GM12864 (cell line): ENCODE measurements around the gene BET1L.

Experiments
- DNase-seq: peaks from one replicate; pipeline ENCODE4 v3.0.0-alpha.2; 2011; ENCODE audit warnings: low read depth
- H3K4me3 ChIP-seq: 2 replicates; pipeline ENCODE4 v1.5.1; 2011; ENCODE audit warnings: mild to moderate bottlenecking, low read depth, low read length, control low read depth
- TF ChIP-seq, protein P1 (sequence below): IDR thresholded peaks from 2 replicates; pipeline ENCODE4 v1.5.1; 2011; ENCODE audit warnings: low read depth, mild to moderate bottlenecking, moderate library complexity, low read length, control low read depth, inconsistent platforms; ENCODE audit errors: missing control alignments

BET1L gene

DNA sequence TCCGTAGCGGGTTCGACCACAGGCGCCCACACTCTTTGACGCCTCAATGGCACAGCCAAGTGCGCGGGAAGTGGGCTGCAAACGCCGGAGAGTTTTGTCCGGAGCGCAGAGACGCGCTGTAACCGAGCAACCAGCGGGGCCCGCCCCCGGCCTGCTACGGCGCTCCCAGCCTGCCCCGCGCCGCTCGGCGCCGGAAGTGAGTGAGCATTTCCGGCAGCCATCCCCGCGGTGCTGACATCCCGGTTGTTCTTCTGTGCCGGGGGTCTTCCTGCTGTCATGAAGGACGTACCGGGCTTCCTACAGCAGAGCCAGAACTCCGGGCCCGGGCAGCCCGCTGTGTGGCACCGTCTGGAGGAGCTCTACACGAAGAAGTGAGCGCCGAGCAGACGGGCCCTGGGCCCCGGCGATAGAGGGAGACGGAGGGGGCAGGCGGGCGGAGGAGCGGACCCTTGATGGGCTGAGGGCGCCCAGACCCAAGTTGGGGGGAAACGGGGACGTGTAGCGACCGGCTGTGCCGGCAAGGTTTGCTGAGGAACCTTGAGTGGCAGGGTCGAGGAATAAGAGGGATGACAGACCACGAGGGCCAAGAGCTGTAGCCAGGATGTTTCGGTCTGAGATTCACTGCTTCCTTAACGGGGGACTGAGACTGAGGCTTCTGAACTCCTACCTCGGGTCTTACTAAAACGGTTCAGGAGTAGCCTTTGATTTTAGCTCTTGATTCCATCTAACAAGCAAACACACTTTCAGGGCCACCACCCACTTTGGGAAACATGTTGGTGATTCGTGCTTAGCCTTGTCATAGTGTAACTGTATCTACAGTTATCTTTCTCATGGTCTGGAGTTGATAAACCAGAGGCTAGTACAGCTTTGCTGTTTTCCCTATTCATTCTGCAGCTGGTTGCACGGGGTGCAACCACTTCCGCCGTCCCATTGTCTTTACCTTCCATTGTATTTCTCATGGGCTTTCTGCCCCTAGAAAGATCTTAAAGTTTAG lies 29.9 kb upstream of the BET1L start, which contains the start of gene PSMD13:
PSMD13 (plus strand) TSS at position 203 of the 994 bp plus-strand sequence; CDS start at position 277, 74 bp downstream.
- TF ChIP-seq, protein P1, sequence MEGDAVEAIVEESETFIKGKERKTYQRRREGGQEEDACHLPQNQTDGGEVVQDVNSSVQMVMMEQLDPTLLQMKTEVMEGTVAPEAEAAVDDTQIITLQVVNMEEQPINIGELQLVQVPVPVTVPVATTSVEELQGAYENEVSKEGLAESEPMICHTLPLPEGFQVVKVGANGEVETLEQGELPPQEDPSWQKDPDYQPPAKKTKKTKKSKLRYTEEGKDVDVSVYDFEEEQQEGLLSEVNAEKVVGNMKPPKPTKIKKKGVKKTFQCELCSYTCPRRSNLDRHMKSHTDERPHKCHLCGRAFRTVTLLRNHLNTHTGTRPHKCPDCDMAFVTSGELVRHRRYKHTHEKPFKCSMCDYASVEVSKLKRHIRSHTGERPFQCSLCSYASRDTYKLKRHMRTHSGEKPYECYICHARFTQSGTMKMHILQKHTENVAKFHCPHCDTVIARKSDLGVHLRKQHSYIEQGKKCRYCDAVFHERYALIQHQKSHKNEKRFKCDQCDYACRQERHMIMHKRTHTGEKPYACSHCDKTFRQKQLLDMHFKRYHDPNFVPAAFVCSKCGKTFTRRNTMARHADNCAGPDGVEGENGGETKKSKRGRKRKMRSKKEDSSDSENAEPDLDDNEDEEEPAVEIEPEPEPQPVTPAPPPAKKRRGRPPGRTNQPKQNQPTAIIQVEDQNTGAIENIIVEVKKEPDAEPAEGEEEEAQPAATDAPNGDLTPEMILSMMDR, result no peak
- peak within 1 kb of the TSS; percentile 92 for H3K4me3 ChIP-seq
- DNase-seq, result peak; percentile 52

DNA sequence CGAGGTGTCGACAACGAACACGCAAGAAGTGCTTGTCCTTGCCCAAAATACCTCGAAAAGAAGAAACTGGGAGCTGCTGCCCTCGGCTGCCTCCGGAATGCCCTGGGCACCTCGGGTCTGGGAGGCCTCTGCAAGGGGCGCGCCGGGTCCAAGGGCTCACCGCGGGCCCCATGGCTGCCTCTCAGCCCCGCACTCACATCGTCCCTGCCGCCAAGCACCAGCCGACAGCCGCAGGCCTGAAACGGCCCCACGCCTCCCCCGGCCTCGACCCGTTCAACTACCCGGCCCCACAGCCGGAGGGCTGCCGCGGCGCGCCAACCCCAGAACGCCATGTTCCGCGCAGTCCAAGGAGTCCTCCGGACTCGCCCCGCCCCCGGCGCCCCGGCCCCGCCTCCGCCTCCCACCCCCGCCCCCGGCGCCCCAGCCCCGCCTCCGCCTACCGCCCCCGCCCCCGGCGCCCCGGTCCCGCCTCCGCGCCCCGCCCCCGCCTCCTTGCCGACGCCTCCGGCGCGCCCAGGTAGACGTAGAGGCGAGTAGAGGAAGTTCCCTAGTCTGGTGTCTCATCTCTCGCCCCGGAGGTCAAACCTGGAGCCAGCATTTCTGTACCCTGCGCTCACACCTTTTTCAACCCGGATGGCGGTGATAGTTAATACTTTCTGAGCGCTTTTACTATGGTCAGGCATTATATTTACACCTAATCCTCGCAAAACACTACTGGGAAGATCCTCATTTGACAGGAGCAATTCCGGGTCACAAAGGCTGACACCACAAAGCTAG lies 29.0 kb upstream of the BET1L start, which contains the start of gene SIRT3:
SIRT3 (minus strand) TSS at position 346 of the 777 bp plus-strand sequence; CDS start at position 332, 14 bp downstream.
- peak within 1 kb of the TSS; percentile 92 for H3K4me3 ChIP-seq
- no peak for DNase-seq
- TF ChIP-seq, protein P1, result no peak

DNA sequence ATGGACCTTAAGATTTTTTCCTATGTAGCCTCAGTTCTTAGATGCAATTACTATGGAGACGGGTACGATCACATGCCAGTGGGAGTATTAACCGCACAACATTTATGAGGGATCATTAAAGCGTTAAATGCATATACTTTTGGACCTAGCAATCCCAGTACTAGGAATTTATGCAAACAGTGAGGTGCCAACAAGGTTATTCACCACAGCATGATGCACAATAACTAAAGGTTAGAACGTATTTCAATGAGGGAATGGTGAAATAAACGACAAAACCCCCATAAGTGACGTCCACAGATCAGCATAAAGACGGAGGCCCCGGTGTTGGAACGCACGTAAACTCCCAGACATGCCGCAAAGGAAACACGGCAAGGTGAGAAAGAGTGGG lies 28.4 kb upstream of the BET1L start:
- no peak for DNase-seq
- TF ChIP-seq, protein P1, result no peak
- peak overlapping the region; percentile 85 for H3K4me3 ChIP-seq

DNA sequence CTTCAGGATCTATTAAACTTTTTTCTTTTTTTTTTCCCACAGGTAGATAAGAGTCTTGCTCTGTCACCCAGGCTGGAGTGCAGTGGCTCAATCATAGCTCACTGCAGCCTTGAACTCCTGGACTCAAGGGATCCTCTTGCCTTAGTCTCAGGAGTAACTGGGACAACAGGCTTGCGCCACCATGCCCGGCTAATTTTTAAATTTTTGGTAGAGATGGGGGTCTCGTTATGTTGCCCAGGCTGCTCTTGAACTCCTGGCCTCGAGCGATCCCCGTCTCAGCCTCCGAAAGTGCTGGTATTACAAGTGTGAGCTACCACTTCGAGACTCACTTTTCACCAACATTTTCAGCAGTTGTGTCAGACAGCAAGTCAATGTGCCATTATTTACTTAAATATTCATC lies 28.0 kb upstream of the BET1L start:
- DNase-seq, result no peak
- H3K4me3 ChIP-seq, result peak overlapping the region; percentile 85
- TF ChIP-seq, protein P1, result no peak

DNA sequence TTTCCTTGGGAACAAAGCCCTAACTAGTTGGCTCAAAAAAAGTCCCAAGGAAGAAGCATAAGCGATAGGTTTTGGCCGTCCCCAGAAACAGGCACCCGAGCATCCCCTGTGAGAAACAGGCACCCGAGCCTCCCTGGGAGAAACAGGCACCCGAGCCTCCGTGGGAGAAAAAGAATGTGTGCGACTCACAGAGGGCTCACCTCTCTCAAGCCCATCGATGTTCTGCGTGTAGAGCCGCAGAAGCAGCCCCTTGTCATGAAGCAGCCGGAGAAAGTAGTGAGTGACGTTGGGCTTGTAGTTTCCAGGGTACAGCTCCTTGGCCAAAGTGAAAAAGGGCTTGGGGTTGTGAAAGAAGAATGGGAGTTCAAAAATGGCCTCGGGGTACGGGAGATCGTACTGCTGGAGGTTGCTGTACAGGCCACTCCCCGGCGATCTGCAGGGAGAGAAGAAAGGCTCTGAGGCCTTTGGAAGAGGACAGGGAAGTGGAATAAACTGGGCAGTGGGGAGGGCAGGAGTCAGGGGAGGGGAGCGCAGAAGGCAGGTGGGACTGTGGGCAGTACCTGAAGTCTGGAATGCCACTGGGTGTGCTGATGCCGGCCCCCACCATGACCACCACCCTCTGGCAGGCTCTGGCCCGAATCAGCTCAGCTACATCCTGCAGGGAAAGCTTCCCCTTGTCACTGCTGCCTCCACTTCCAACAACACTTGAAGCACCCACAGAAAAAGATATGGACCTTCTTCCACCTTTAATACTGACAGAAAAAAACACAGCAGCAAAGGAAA lies 25.8 kb upstream of the BET1L start:
- TF ChIP-seq, protein P1, result no peak
- H3K4me3 ChIP-seq, result no peak overlapping the region
- DNase-seq, result no peak

DNA sequence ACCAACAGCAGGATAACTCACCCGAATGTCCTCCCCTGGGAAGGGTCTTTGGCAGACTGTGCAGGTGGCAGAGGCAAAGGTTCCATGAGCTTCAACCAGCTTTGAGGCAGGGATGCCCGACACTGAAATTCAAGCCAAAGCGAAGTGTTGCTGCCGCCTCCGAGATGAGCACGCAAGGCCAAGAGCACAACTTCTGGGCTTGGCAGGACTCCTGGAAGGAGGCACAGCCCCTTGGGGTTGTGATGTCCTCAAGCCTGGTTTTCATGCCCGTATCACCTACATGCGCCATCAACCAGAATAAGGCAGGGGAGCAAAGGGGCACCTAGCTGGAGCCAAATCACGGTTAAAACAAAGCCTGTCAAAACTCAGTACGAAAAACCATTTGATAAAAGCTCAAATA lies 23.2 kb upstream of the BET1L start:
- no peak for DNase-seq
- no peak overlapping the region for H3K4me3 ChIP-seq
- TF ChIP-seq, protein P1, result no peak
